VCaP (cell line): Measurements from ENCODE around the gene TIGIT.

ENCODE experiments used
- H3K27ac ChIP-seq: fragments of 450-650 bp; 2 replicates; pipeline ENCODE4 v1.5.1; 2017
- CTCF ChIP-seq: fragments of 450-650 bp; conservative IDR thresholded peaks from 2 replicates; pipeline ENCODE4 v1.5.1; 2017; ENCODE audit warnings: mild to moderate bottlenecking, moderate library complexity

TIGIT gene

DNA sequence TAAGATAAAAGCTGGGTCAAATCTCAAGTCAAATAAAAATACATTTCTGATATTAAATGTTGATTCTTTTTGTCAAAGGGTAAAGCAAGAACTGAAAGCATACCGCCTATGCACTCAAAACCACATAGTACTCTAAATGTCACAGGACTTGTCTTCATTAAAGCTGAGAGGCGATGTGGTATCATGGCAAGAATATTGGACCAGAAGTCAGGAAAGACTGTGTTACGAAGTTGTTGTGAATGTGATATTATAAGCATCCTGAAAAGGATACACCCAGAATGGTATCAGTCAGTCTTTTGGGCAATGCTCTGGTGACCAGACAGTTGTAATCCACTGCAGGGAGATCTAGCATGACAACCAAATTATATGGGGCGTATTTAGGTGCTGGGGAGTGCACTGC is 33.8 kb downstream of the TIGIT start:
- no peak overlapping the region for H3K27ac ChIP-seq
- no peak for TF ChIP-seq CTCF

GRCh38 chr3:114328345-114328744 is 34.5 kb downstream of the TIGIT start:
- TF ChIP-seq CTCF: no peak

DNA sequence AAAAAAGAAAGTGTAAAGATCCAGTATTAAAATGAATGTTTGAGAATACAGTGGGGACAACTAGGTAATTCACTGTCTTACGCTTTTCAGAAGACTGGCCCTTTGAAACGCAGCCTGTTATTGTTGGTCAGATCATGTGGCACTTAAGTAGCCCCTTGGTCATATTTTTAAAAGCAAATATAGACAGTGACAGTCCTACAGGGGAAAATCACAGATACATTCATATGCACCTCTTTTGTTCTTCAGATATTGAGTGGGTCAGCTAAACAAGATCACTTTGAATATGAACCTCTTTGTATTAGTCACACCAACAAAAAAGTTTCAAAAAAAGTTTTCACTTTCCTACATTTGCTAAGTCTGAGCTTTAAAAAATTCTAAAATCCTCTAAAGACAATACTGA is 36.0 kb downstream of the TIGIT start:
- no peak overlapping the region for H3K27ac ChIP-seq
- no peak for TF ChIP-seq CTCF

More at GRCh38 chr3:114328345-114328744, 34.5 kb downstream of the TIGIT start:
- H3K27ac ChIP-seq: no peak overlapping the region

DNA sequence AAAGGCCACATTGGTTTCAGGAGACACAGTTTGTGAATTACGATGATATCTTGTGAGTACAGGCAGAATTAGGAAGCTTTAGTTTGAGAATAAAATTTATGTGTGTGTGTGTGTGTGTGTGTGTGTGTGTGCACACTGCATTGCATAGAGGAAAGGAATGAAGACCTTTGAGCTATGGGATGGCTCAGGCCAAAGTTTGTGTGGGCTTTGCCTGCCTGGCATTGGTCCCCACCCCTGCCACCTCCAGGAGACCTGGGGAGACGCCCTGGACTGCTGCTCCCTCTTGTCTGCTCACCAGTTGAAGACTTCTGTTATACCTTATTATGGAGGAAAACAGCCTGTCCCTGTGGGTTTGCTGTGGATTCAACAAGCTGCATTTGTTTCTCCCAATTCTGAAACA is 37.2 kb downstream of the TIGIT start:
- H3K27ac ChIP-seq: no peak overlapping the region
- TF ChIP-seq CTCF: no peak

GRCh38 chr3:114331710-114332109 is 37.9 kb downstream of the TIGIT start:
- no peak for TF ChIP-seq CTCF
- H3K27ac ChIP-seq: no peak overlapping the region

DNA sequence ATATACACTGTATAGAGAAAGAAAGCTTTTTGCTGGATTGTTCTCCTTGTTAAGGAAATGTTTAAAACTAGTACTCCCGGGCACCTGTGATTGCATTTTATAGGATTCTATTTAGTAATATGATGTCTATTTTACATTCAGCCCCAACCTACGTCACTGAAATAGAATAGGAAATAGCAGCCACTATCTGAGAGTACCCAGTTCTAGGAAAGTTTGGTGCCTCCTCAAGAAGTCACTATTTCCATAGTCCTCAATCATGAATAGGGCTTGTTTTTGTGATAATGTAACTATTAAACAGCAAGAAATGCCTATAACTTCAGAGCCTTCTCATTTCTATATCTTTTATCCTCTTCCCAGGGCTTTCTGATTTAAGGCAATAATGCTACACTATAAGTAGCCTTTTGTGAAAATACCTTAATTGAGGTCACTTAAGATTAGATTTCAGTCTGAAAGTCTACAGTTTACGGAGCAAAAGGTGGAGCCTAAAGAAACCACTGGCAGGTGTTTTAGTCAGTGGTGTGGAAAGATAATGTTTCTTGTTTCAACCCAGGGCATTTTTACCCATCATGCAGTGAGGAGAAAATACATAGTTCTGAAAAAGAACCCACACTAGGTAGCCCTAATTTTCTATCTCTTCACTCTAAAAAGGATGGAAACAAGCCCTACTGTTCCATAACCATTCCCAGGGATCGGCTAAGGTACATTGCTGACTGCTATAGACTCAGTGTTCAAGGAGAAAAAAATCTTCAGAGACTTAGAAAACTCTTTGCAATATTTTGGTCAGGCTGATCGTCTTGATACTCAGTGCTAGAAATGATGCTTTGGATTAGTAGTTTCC is 38.7 kb downstream of the TIGIT start:
- TF ChIP-seq CTCF: no peak
- no peak overlapping the region for H3K27ac ChIP-seq

DNA sequence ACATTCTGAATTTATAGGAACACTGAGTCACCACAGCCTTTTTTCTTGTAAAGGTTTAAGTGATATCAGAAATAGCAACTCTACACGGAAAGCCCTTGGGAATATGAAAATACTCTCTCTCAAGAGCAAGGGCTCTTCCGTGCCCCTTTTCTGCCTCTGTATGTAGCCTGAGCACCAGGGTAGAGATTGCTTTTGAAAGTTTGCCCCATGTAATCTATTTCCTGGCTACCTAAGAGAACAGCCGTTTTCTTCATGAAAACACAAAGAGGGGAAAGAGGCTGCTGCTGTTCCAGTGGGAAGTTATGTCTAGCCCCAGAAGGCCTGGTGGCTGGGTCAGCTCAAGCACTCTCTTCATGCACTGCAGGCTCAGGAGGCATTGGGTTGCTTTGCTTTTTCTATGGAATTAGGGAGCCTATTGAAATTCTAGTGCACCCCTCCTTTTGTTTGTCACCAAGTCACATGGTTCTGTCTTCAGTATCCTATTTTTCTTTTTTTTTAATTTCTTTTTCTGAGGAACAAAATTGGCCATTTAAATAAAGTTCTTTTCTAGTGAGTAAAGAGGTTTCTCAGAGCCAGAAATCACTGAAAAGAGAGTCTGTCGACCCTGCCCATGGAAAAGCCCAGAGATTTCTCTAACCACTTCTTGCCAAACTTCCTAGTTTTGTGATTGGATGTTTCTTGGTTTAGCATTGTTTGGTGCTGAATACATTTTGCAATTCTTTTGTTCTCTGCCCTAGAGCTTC is 39.5 kb downstream of the TIGIT start:
- TF ChIP-seq CTCF: no peak

More for the DNA sequence above, 39.5 kb downstream of the TIGIT start:
- H3K27ac ChIP-seq: no peak overlapping the region
